Measurements from ENCODE around the gene PRKCB. TPM values are rescaled to one million over a fixed set of nuclear protein-coding genes. Genes with fewer than 3 reads are reported as not detected.
A peak's percentile ranks its signal among the peaks of the same experiment; 100 is the strongest.

The PRKCB gene
- total and polyA plus RNA-seq, 4 experiments from 2014 or later: 46.5 to 106 (median 98.2) TPM

DNA sequence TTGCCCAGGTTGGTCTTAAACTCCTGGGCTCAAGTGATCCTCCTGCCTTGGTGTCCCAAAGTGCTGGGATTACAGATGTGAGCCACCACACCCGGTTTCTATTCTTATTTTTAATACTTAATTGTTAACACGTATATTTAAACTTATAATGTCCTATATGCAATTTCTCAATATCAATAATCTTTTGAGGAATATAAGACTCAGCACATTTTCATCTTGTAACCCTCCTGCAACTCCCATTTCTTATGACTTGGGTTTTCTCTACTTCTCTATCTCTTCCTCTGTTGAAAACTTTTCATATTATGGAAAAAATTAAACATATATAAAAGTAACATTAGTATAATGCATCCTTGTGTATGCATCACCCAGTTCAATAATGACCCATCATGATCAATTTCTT, 150.7 kb downstream of the PRKCB start:
- H3K27ac ChIP-seq (ENCODE audit: low read depth, low read length): no peak overlapping the region
- Mint-ChIP-seq H3K9me3 (no peaks in the 10 kb centered on the region), H3K36me3 (peaks cover 30 to 33% of the 10 kb centered on the region in 2 donors), H3K27me3 (no peaks in the 10 kb centered on the region), H3K4me1 (peaks cover 6 to 28% (median 15%) of the 10 kb centered on the region in 4 donors), H3K27ac (no peak overlapping the region), H3K4me3 (no peak overlapping the region)
- intact Hi-C loops (cut with micrococcal nuclease): no loop called here
- no peaks in the 10 kb centered on the region for H3K9me3 ChIP-seq (ENCODE audit: control insufficient read depth in 1 of 2, low read length in 2 of 2)
- POLR2A ChIA-PET (ENCODE audit: partially characterized antibody): no interaction called here
- no peaks in the 10 kb centered on the region for H3K36me3 ChIP-seq (ENCODE audit: insufficient read depth, low read length)
- H3K4me1 ChIP-seq (ENCODE audit: insufficient read depth, low read length): no peaks in the 10 kb centered on the region
- CTCF ChIA-PET (ENCODE audit: partially characterized antibody): no interaction called here
- no peak overlapping the region for H3K4me3 ChIP-seq (ENCODE audit: low read length in 2 of 2)
- no peaks in the 10 kb centered on the region for H3K27me3 ChIP-seq (ENCODE audit: insufficient read depth, low read length)
- no peak for DNase-seq

GRCh38 chr16:23987443-23987842, 151.7 kb downstream of the PRKCB start:
- no peaks in the 10 kb centered on the region for H3K36me3 ChIP-seq (ENCODE audit: insufficient read depth, low read length)
- Mint-ChIP-seq H3K27me3 (no peaks in the 10 kb centered on the region), H3K27ac (peak overlapping the region in 3 of 7 donors; percentile 19 to 84 (median 54)), H3K4me1 (peaks cover 6 to 30% (median 15%) of the 10 kb centered on the region in 4 donors), H3K4me3 (peak overlapping the region in 1 of 8 donors; percentile 57), H3K9me3 (no peaks in the 10 kb centered on the region), H3K36me3 (peaks cover 33% of the 10 kb centered on the region in 2 donors)
- no peaks in the 10 kb centered on the region for H3K4me1 ChIP-seq (ENCODE audit: insufficient read depth, low read length)
- no peak overlapping the region for H3K4me3 ChIP-seq (ENCODE audit: low read length in 2 of 2)
- peak; percentile 8 to 37 (median 31) for DNase-seq
- H3K9me3 ChIP-seq (ENCODE audit: control insufficient read depth in 1 of 2, low read length in 2 of 2): no peaks in the 10 kb centered on the region
- POLR2A ChIA-PET (ENCODE audit: partially characterized antibody): interaction anchor here (0.6 kb wide), 1 partner anchor 10 kb away, joined by 3 read pairs; no protein-coding TSS in a partner anchor
- intact Hi-C loops (cut with micrococcal nuclease): no loop called here
- H3K27me3 ChIP-seq (ENCODE audit: insufficient read depth, low read length): no peaks in the 10 kb centered on the region
- CTCF ChIA-PET (ENCODE audit: partially characterized antibody): interaction anchor here (0.6 kb wide), 1 partner anchor 84 kb away, joined by 4 read pairs; no protein-coding TSS in a partner anchor
- no peak overlapping the region for H3K27ac ChIP-seq (ENCODE audit: low read depth, low read length)

DNA sequence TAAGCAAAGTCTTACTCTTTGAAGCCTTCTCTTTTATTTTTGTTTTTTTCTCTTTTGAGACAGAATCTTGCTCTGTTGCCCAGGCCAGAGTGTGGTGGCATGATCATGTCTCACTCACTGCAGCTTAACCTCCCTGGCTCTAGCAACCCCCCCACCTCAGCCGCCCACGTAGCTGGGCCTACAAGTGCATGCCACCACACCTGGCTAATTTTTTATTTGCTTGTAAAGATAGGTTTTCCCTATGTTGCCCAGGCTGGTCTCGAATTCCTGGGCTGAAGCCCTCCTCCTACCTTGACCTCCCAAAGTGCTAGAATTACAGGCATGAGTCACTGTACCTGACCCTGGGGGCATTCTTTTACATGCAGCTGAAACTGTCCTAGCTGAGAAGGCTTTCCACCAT, 154.7 kb downstream of the PRKCB start:
- intact Hi-C loops (cut with micrococcal nuclease): no loop called here
- H3K4me1 Mint-ChIP-seq: peaks cover 4 to 22% (median 13%) of the 10 kb centered on the region in 4 donors
- H3K36me3 Mint-ChIP-seq: peaks cover 32 to 36% of the 10 kb centered on the region in 2 donors
- Histone ChIP-seq H3K27me3 (ENCODE audit: insufficient read depth, low read length) (no peaks in the 10 kb centered on the region), H3K4me1 (ENCODE audit: insufficient read depth, low read length) (no peaks in the 10 kb centered on the region), H3K36me3 (ENCODE audit: insufficient read depth, low read length) (no peaks in the 10 kb centered on the region), H3K27ac (ENCODE audit: low read depth, low read length) (no peak overlapping the region), H3K4me3 (ENCODE audit: low read length in 2 of 2) (no peak overlapping the region), H3K9me3 (ENCODE audit: control insufficient read depth in 1 of 2, low read length in 2 of 2) (no peaks in the 10 kb centered on the region)
- DNase-seq: no peak
- no peaks in the 10 kb centered on the region for H3K27me3 Mint-ChIP-seq
- CTCF ChIA-PET (ENCODE audit: partially characterized antibody): interaction anchor here (1.0 to 1.6 kb wide), 2 partner anchors 10 to 13 kb away, joined by 3 read pairs; no protein-coding TSS in a partner anchor
- no peak overlapping the region for H3K4me3 Mint-ChIP-seq
- no peaks in the 10 kb centered on the region for H3K9me3 Mint-ChIP-seq
- POLR2A ChIA-PET (ENCODE audit: partially characterized antibody): interaction anchor here (0.9 kb wide), 1 partner anchor 30 kb away, joined by 3 read pairs; no protein-coding TSS in a partner anchor
- H3K27ac Mint-ChIP-seq: no peak overlapping the region

GRCh38 chr16:23991066-23991465, 155.3 kb downstream of the PRKCB start:
- H3K4me1 ChIP-seq (ENCODE audit: insufficient read depth, low read length): no peaks in the 10 kb centered on the region
- no peaks in the 10 kb centered on the region for H3K27me3 ChIP-seq (ENCODE audit: insufficient read depth, low read length)
- H3K27ac ChIP-seq (ENCODE audit: low read depth, low read length): no peak overlapping the region
- ChIA-PET CTCF (ENCODE audit: partially characterized antibody) (interaction anchor here (0.7 to 1.6 kb wide), 3 partner anchors 11 to 52 kb away, joined by 3 read pairs; no protein-coding TSS in a partner anchor), POLR2A (ENCODE audit: partially characterized antibody) (no interaction called here)
- intact Hi-C loops (cut with micrococcal nuclease): no loop called here
- no peaks in the 10 kb centered on the region for H3K9me3 ChIP-seq (ENCODE audit: control insufficient read depth in 1 of 2, low read length in 2 of 2)
- no peaks in the 10 kb centered on the region for H3K36me3 ChIP-seq (ENCODE audit: insufficient read depth, low read length)
- H3K9me3 Mint-ChIP-seq: no peaks in the 10 kb centered on the region
- H3K27me3 Mint-ChIP-seq: no peaks in the 10 kb centered on the region
- H3K4me1 Mint-ChIP-seq: peaks cover 5 to 25% (median 15%) of the 10 kb centered on the region in 4 donors
- peaks cover 38% of the 10 kb centered on the region in 2 donors for H3K36me3 Mint-ChIP-seq
- no peak overlapping the region for H3K4me3 Mint-ChIP-seq
- H3K27ac Mint-ChIP-seq: peak overlapping the region in 1 of 7 donors; percentile 29
- no peak for DNase-seq
- no peak overlapping the region for H3K4me3 ChIP-seq (ENCODE audit: low read length in 2 of 2)

DNA sequence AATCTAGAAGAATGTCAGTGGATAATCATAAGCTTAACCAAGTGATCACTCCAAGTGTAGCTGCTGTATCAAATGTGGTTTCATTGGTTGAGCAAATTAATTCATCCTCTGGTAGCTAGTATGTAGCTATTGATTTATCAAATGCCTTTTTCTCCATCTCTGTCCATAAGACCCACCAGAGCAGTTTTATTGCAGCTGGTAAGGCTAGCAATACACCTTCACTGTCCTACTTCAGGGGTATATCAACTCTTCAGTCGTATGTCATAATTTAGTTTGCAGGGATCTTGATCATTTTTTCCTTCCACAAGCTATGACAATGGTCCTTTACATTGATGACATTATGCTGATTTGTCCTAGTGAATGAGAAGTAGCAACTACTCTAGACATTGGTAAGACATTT, 158.8 kb downstream of the PRKCB start:
- Histone ChIP-seq H3K4me1 (ENCODE audit: insufficient read depth, low read length) (no peaks in the 10 kb centered on the region), H3K4me3 (ENCODE audit: low read length in 2 of 2) (no peak overlapping the region), H3K36me3 (ENCODE audit: insufficient read depth, low read length) (no peaks in the 10 kb centered on the region), H3K27ac (ENCODE audit: low read depth, low read length) (no peak overlapping the region), H3K9me3 (ENCODE audit: control insufficient read depth in 1 of 2, low read length in 2 of 2) (no peaks in the 10 kb centered on the region), H3K27me3 (ENCODE audit: insufficient read depth, low read length) (no peaks in the 10 kb centered on the region)
- ChIA-PET POLR2A (ENCODE audit: partially characterized antibody) (no interaction called here), CTCF (ENCODE audit: partially characterized antibody) (interaction anchor here (1.0 kb wide), 1 partner anchor 15 kb away, joined by 5 read pairs; no protein-coding TSS in a partner anchor)
- H3K9me3 Mint-ChIP-seq: no peaks in the 10 kb centered on the region
- DNase-seq: no peak
- H3K27me3 Mint-ChIP-seq: no peaks in the 10 kb centered on the region
- no peak overlapping the region for H3K4me3 Mint-ChIP-seq
- H3K4me1 Mint-ChIP-seq: peaks cover 7 to 19% (median 9%) of the 10 kb centered on the region in 4 donors
- peak overlapping the region in 1 of 7 donors; percentile 37 for H3K27ac Mint-ChIP-seq
- peaks cover 28 to 39% of the 10 kb centered on the region in 2 donors for H3K36me3 Mint-ChIP-seq
- intact Hi-C loops (cut with micrococcal nuclease): no loop called here

GRCh38 chr16:23996258-23996955, 160.6 kb downstream of the PRKCB start:
- POLR2A ChIA-PET (ENCODE audit: partially characterized antibody): no interaction called here
- H3K36me3 Mint-ChIP-seq: peaks cover 22 to 29% of the 10 kb centered on the region in 2 donors
- H3K4me3 ChIP-seq (ENCODE audit: low read length in 2 of 2): no peak overlapping the region
- no peaks in the 10 kb centered on the region for H3K27me3 ChIP-seq (ENCODE audit: insufficient read depth, low read length)
- CTCF ChIA-PET (ENCODE audit: partially characterized antibody): no interaction called here
- intact Hi-C loops (cut with micrococcal nuclease): no loop called here
- no peak overlapping the region for H3K27ac ChIP-seq (ENCODE audit: low read depth, low read length)
- H3K4me1 Mint-ChIP-seq: peaks cover 7 to 19% (median 9%) of the 10 kb centered on the region in 4 donors
- no peaks in the 10 kb centered on the region for H3K9me3 Mint-ChIP-seq
- no peak for DNase-seq
- H3K27me3 Mint-ChIP-seq: no peaks in the 10 kb centered on the region
- H3K27ac Mint-ChIP-seq: no peak overlapping the region
- no peak overlapping the region for H3K4me3 Mint-ChIP-seq
- no peaks in the 10 kb centered on the region for H3K36me3 ChIP-seq (ENCODE audit: insufficient read depth, low read length)
- H3K9me3 ChIP-seq (ENCODE audit: control insufficient read depth in 1 of 2, low read length in 2 of 2): no peaks in the 10 kb centered on the region
- no peaks in the 10 kb centered on the region for H3K4me1 ChIP-seq (ENCODE audit: insufficient read depth, low read length)

- POLR2A ChIA-PET (ENCODE audit: partially characterized antibody): interaction anchor here (0.6 kb wide), 1 partner anchor 51 kb away, joined by 3 read pairs; no protein-coding TSS in a partner anchor
- Mint-ChIP-seq H3K9me3 (peaks cover 0 to 2% (median 0%) of the 10 kb centered on the region in 8 donors), H3K27ac (peak overlapping the region in 1 of 7 donors; percentile 74), H3K27me3 (no peaks in the 10 kb centered on the region), H3K4me1 (peaks cover 8 to 20% (median 11%) of the 10 kb centered on the region in 4 donors), H3K4me3 (no peak overlapping the region), H3K36me3 (peaks cover 25 to 28% of the 10 kb centered on the region in 2 donors)
- H3K27me3 ChIP-seq (ENCODE audit: insufficient read depth, low read length): no peaks in the 10 kb centered on the region
- H3K36me3 ChIP-seq (ENCODE audit: insufficient read depth, low read length): no peaks in the 10 kb centered on the region
- intact Hi-C loops (cut with micrococcal nuclease): no loop called here
- H3K9me3 ChIP-seq (ENCODE audit: control insufficient read depth in 1 of 2, low read length in 2 of 2): no peaks in the 10 kb centered on the region
- no peak for DNase-seq
- no peaks in the 10 kb centered on the region for H3K4me1 ChIP-seq (ENCODE audit: insufficient read depth, low read length)
- CTCF ChIA-PET (ENCODE audit: partially characterized antibody): interaction anchor here (2.6 kb wide), 1 partner anchor 12 kb away, joined by 12 read pairs; no protein-coding TSS in a partner anchor
- no peak overlapping the region for H3K4me3 ChIP-seq (ENCODE audit: low read length in 2 of 2)
- H3K27ac ChIP-seq (ENCODE audit: low read depth, low read length): no peak overlapping the region
Measured at GRCh38 chr16:23998771-23999170, 163.0 kb downstream of the PRKCB start.

All from CD4-positive, alpha-beta memory T cell (primary cell).